Measurements from ENCODE around the gene CLIC4.
"Not testable (repeated sequence)": the region's sequence is repeated elsewhere in the genome, so short reads cannot be mapped to it uniquely, and the experiment has no call there.

Gene CLIC4

GRCh38 chr1:24749886-24750285, 4.6 kb downstream of the CLIC4 start:
- H3K4me3 ChIP-seq (replicated peaks; ENCODE audit: low read depth, low read length): no peak overlapping the region
- no peak for DNase-seq (ENCODE audit: extremely low read depth, insufficient read length)
- TF ChIP-seq CTCF (IDR thresholded peaks at IDR 0.05; ENCODE audit: insufficient read depth, low read length, poor library complexity, severe bottlenecking): no peak
- no peaks in the 10 kb centered on the region for H3K27me3 ChIP-seq (replicated peaks; ENCODE audit: control insufficient read depth, insufficient read depth, low read length)
- H3K36me3 ChIP-seq (ENCODE audit: control insufficient read depth, insufficient read depth, low read length): no peaks in the 10 kb centered on the region; the same call in 1 of the 2 replicates

- no peak for DNase-seq (ENCODE audit: extremely low read depth, insufficient read length)
- TF ChIP-seq CTCF (IDR thresholded peaks at IDR 0.05; ENCODE audit: insufficient read depth, low read length, poor library complexity, severe bottlenecking): no peak
- H3K4me3 ChIP-seq (replicated peaks; ENCODE audit: low read depth, low read length): no peak overlapping the region
- H3K36me3 ChIP-seq (ENCODE audit: control insufficient read depth, insufficient read depth, low read length): no peaks in the 10 kb centered on the region; the same call in 1 of the 2 replicates
- H3K27me3 ChIP-seq (replicated peaks; ENCODE audit: control insufficient read depth, insufficient read depth, low read length): no peaks in the 10 kb centered on the region
Observed at GRCh38 chr1:24751833-24752232, 6.6 kb downstream of the CLIC4 start.

GRCh38 chr1:24752305-24752704, 7.1 kb downstream of the CLIC4 start:
- H3K4me3 ChIP-seq (replicated peaks; ENCODE audit: low read depth, low read length): no peak overlapping the region
- no peak for TF ChIP-seq CTCF (IDR thresholded peaks at IDR 0.05; ENCODE audit: insufficient read depth, low read length, poor library complexity, severe bottlenecking)
- no peak for DNase-seq (ENCODE audit: extremely low read depth, insufficient read length)

GRCh38 chr1:24754229-24754628, 9.0 kb downstream of the CLIC4 start:
- Histone ChIP-seq H3K36me3 (ENCODE audit: control insufficient read depth, insufficient read depth, low read length) (no peaks in the 10 kb centered on the region; the same call in 1 of the 2 replicates), H3K27me3 (replicated peaks; ENCODE audit: control insufficient read depth, insufficient read depth, low read length) (no peaks in the 10 kb centered on the region), H3K4me3 (replicated peaks; ENCODE audit: low read depth, low read length) (no peak overlapping the region)
- DNase-seq (ENCODE audit: extremely low read depth, insufficient read length): no peak
- no peak for TF ChIP-seq CTCF (IDR thresholded peaks at IDR 0.05; ENCODE audit: insufficient read depth, low read length, poor library complexity, severe bottlenecking)

More at GRCh38 chr1:24752305-24752704, 7.1 kb downstream of the CLIC4 start:
- Histone ChIP-seq H3K27me3 (replicated peaks; ENCODE audit: control insufficient read depth, insufficient read depth, low read length) (no peaks in the 10 kb centered on the region), H3K36me3 (ENCODE audit: control insufficient read depth, insufficient read depth, low read length) (no peaks in the 10 kb centered on the region; the same call in 1 of the 2 replicates)

GRCh38 chr1:24755323-24755722, 10.1 kb downstream of the CLIC4 start:
- H3K4me3 ChIP-seq (replicated peaks; ENCODE audit: low read depth, low read length); DNase-seq (ENCODE audit: extremely low read depth, insufficient read length); H3K36me3 ChIP-seq (ENCODE audit: control insufficient read depth, insufficient read depth, low read length); H3K27me3 ChIP-seq (replicated peaks; ENCODE audit: control insufficient read depth, insufficient read depth, low read length): not testable (repeated sequence)

GRCh38 chr1:24756395-24756794, 11.1 kb downstream of the CLIC4 start:
- Histone ChIP-seq H3K36me3 (ENCODE audit: control insufficient read depth, insufficient read depth, low read length) (no peaks in the 10 kb centered on the region; the same call in 1 of the 2 replicates), H3K27me3 (replicated peaks; ENCODE audit: control insufficient read depth, insufficient read depth, low read length) (no peaks in the 10 kb centered on the region), H3K4me3 (replicated peaks; ENCODE audit: low read depth, low read length) (no peak overlapping the region)
- DNase-seq (ENCODE audit: extremely low read depth, insufficient read length): no peak
- TF ChIP-seq CTCF (IDR thresholded peaks at IDR 0.05; ENCODE audit: insufficient read depth, low read length, poor library complexity, severe bottlenecking): no peak

Data from GM06990 (cell line).